Colonic mucosa (tissue), 4 donors: Measurements from ENCODE around the gene PXMP2. TPM values are rescaled to one million over a fixed set of nuclear protein-coding genes. Genes with fewer than 3 reads are reported as not detected.

ENCODE experiments used
- DNase-seq: peaks from one replicate; pipeline ENCODE4 v3.0.0-alpha.2; 2020
- H3K27ac ChIP-seq: fragments of 200-600 bp; one replicate; pipeline ENCODE4 v1.8.0; 2021
- H3K27me3 ChIP-seq: fragments of 200-600 bp; one replicate; pipeline ENCODE4 v1.8.0; 2021
- H3K36me3 ChIP-seq: fragments of 200-600 bp; one replicate; pipeline ENCODE4 v1.8.0; 2021
- H3K4me1 ChIP-seq: fragments of 200-600 bp; one replicate; pipeline ENCODE4 v1.8.0; 2021; ENCODE audit warnings: mild to moderate bottlenecking
- H3K4me3 ChIP-seq: fragments of 200-600 bp; one replicate; pipeline ENCODE4 v1.8.0; 2021
- H3K9ac ChIP-seq, 2 donors: one replicate each; pipeline ENCODE4 v1.7.0; 2013; ENCODE audit warnings: control low read depth in 2 of 2, low read depth in 2 of 2, low read length in 2 of 2
- H3K9me3 ChIP-seq: fragments of 200-600 bp; one replicate; pipeline ENCODE4 v1.8.0; 2021
- CTCF ChIP-seq: fragments of 200-600 bp; IDR thresholded peaks from one replicate; pipeline ENCODE4 v1.8.0; 2022; ENCODE audit warnings: antibody characterized with exemption, mild to moderate bottlenecking
- intact Hi-C: fragments of 100-400 bp; cut with DNase I; formaldehyde crosslinking; loops from one replicate; pipeline ENCODE4 v1.14.1; 2022
- total RNA-seq, 2 donors: library from RNA; stranded (reverse); fragmentation: NEBNext Ultra II Directional in 1 of 2; extraction: Animal tissue kit (Norgen Biotek cat#: 25700) in 1 of 2; gene quantifications; one replicate each; pipeline ENCODE4 v1.2.1, GENCODE V29; 2021
- donor health status: healthy.
- donor health status: DM: no; HTN: no; CAD: no.
- donor health status: DM: no; HTN: no; CAD: no.

PXMP2 gene
- total RNA-seq = 10 to 100 TPM; 64.1 to 82.7 TPM

GRCh38 chr12:132687211-132688164 is at the start of gene PXMP2, which contains the start of gene POLE:
PXMP2 (plus strand) TSS chr12:132687587; CDS start chr12:132687671, 84 bp downstream.
POLE (minus strand) TSS chr12:132687342; CDS start chr12:132687315, 27 bp downstream.
- peak within 1 kb of the TSS; percentile 46 to 90 for H3K9ac ChIP-seq
- H3K4me3 ChIP-seq = peak within 1 kb of the TSS; percentile 77
- H3K4me1 ChIP-seq = no peaks in the 10 kb centered on the region
- no peaks in the 10 kb centered on the region for H3K36me3 ChIP-seq
- H3K27me3 ChIP-seq = no peaks in the 10 kb centered on the region
- intact Hi-C loops = no loop called here
- peak; percentile 96 for DNase-seq
- peak within 1 kb of the TSS; percentile 66 for H3K27ac ChIP-seq
- H3K9me3 ChIP-seq = no peaks in the 10 kb centered on the region
- no peak for TF ChIP-seq CTCF

GRCh38 chr12:132637811-132638210 is 49.6 kb upstream of the PXMP2 start:
- Histone ChIP-seq H3K27ac (no peak overlapping the region), H3K4me3 (no peak overlapping the region), H3K9ac (no peak overlapping the region), H3K27me3 (no peaks in the 10 kb centered on the region), H3K36me3 (no peaks in the 10 kb centered on the region), H3K4me1 (no peaks in the 10 kb centered on the region), H3K9me3 (no peaks in the 10 kb centered on the region)
- intact Hi-C loops = no loop called here
- no peak for DNase-seq
- no peak for TF ChIP-seq CTCF

GRCh38 chr12:132638541-132639408 is 48.6 kb upstream of the PXMP2 start:
- no peaks in the 10 kb centered on the region for H3K36me3 ChIP-seq
- H3K9me3 ChIP-seq = no peaks in the 10 kb centered on the region
- H3K9ac ChIP-seq = no peak overlapping the region
- H3K4me3 ChIP-seq = no peak overlapping the region
- H3K27me3 ChIP-seq = no peaks in the 10 kb centered on the region
- no peak overlapping the region for H3K27ac ChIP-seq
- H3K4me1 ChIP-seq = no peaks in the 10 kb centered on the region
- DNase-seq = no peak
- TF ChIP-seq CTCF = peak; percentile 72
- intact Hi-C loops = no loop called here

- no peaks in the 10 kb centered on the region for H3K36me3 ChIP-seq
- H3K27ac ChIP-seq = no peak overlapping the region
- DNase-seq = no peak
- no peak overlapping the region for H3K4me3 ChIP-seq
- H3K4me1 ChIP-seq = no peaks in the 10 kb centered on the region
- no peaks in the 10 kb centered on the region for H3K27me3 ChIP-seq
- no peak overlapping the region for H3K9ac ChIP-seq
- intact Hi-C loops = no loop called here
- TF ChIP-seq CTCF = no peak
- no peaks in the 10 kb centered on the region for H3K9me3 ChIP-seq
Observed at GRCh38 chr12:132639956-132640520, 47.3 kb upstream of the PXMP2 start.

- Histone ChIP-seq H3K9ac (no peak overlapping the region), H3K27ac (no peak overlapping the region), H3K9me3 (no peaks in the 10 kb centered on the region), H3K4me1 (no peaks in the 10 kb centered on the region), H3K4me3 (no peak overlapping the region), H3K27me3 (no peaks in the 10 kb centered on the region), H3K36me3 (no peaks in the 10 kb centered on the region)
- intact Hi-C loops = no loop called here
- no peak for DNase-seq
- TF ChIP-seq CTCF = no peak
Observed at GRCh38 chr12:132640936-132641335, 46.5 kb upstream of the PXMP2 start.
